PFSK-1 (cell line): ENCODE measurements around the gene XYLT1.

Source experiments
- POLR2AphosphoS5 ChIP-seq: IDR thresholded peaks from 2 replicates; pipeline ENCODE4 v1.6.1; 2012; ENCODE audit warnings: low read depth, mild to moderate bottlenecking, control low read depth, low read length, moderate library complexity
- SIN3A ChIP-seq: IDR thresholded peaks from 2 replicates; pipeline ENCODE4 v1.6.1; 2012; ENCODE audit warnings: mild to moderate bottlenecking, low read length, moderate library complexity, borderline replicate concordance; ENCODE audit not compliant: insufficient read depth
- TAF1 ChIP-seq: IDR thresholded peaks from 2 replicates; pipeline ENCODE4 v1.6.1; 2012; ENCODE audit warnings: low read length, control low read depth, borderline replicate concordance; ENCODE audit not compliant: insufficient read depth

DNA sequence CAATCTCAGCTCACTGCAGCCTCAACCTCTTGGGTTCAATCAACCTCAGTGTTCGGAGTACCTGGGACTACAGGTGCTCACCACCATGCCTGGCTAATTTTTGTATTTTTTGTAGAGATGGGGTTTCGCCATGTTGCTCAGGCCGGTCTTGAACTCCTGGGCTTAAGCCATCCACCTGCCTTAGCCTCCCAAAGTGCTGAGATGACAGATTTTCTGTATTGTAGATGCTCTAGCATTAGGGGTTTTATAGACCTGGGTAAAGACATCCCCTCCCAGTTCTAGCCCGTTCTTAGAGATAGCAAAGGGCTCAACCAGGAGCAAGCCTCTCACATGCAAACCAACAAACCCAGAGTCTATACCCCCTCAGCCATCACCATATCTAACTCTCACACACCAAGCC is 57.3 kb downstream of the XYLT1 start:
- no peak for TF ChIP-seq SIN3A
- no peak for TF ChIP-seq TAF1
- no peak for TF ChIP-seq POLR2AphosphoS5
